ENCODE data around the gene MMP24.

The MMP24 gene

GRCh38 chr20:35319192-35319870 lies 92.8 kb downstream of the MMP24 start:
- no peak overlapping the region for H3K27ac ChIP-seq (ENCODE audit: insufficient read depth, low read length, poor library complexity, severe bottlenecking)
- H3K4me3 ChIP-seq (ENCODE audit: insufficient read depth, low read depth, low read length, poor library complexity, severe bottlenecking): no peak overlapping the region
- no peaks in the 10 kb centered on the region for H3K9me3 ChIP-seq (ENCODE audit: control insufficient read depth, low read length)
- H3K4me1 ChIP-seq (ENCODE audit: control insufficient read depth, insufficient read depth, low read length, poor library complexity, severe bottlenecking): no peaks in the 10 kb centered on the region
- H3K36me3 ChIP-seq (ENCODE audit: control insufficient read depth, insufficient read depth, low read length): no peaks in the 10 kb centered on the region
- H3K27me3 ChIP-seq (replicated peaks; ENCODE audit: control insufficient read depth, insufficient read depth, low read length, poor library complexity, severe bottlenecking): no peaks in the 10 kb centered on the region
- DNase-seq: no peak

GRCh38 chr20:35319871-35320197 lies 93.3 kb downstream of the MMP24 start:
- H3K36me3 ChIP-seq (ENCODE audit: control insufficient read depth, insufficient read depth, low read length): no peaks in the 10 kb centered on the region
- H3K9me3 ChIP-seq (ENCODE audit: control insufficient read depth, low read length): no peaks in the 10 kb centered on the region
- no peaks in the 10 kb centered on the region for H3K4me1 ChIP-seq (ENCODE audit: control insufficient read depth, insufficient read depth, low read length, poor library complexity, severe bottlenecking)
- no peak for DNase-seq
- H3K4me3 ChIP-seq (ENCODE audit: insufficient read depth, low read depth, low read length, poor library complexity, severe bottlenecking): no peak overlapping the region
- H3K27ac ChIP-seq (ENCODE audit: insufficient read depth, low read length, poor library complexity, severe bottlenecking): no peak overlapping the region
- no peaks in the 10 kb centered on the region for H3K27me3 ChIP-seq (replicated peaks; ENCODE audit: control insufficient read depth, insufficient read depth, low read length, poor library complexity, severe bottlenecking)

GRCh38 chr20:35320396-35321126 lies 94.1 kb downstream of the MMP24 start:
- Histone ChIP-seq H3K36me3 (ENCODE audit: control insufficient read depth, insufficient read depth, low read length) (no peaks in the 10 kb centered on the region), H3K9me3 (ENCODE audit: control insufficient read depth, low read length) (no peaks in the 10 kb centered on the region), H3K27me3 (replicated peaks; ENCODE audit: control insufficient read depth, insufficient read depth, low read length, poor library complexity, severe bottlenecking) (no peaks in the 10 kb centered on the region), H3K4me3 (ENCODE audit: insufficient read depth, low read depth, low read length, poor library complexity, severe bottlenecking) (no peak overlapping the region), H3K27ac (ENCODE audit: insufficient read depth, low read length, poor library complexity, severe bottlenecking) (no peak overlapping the region), H3K4me1 (ENCODE audit: control insufficient read depth, insufficient read depth, low read length, poor library complexity, severe bottlenecking) (no peaks in the 10 kb centered on the region)
- DNase-seq: no peak

DNA sequence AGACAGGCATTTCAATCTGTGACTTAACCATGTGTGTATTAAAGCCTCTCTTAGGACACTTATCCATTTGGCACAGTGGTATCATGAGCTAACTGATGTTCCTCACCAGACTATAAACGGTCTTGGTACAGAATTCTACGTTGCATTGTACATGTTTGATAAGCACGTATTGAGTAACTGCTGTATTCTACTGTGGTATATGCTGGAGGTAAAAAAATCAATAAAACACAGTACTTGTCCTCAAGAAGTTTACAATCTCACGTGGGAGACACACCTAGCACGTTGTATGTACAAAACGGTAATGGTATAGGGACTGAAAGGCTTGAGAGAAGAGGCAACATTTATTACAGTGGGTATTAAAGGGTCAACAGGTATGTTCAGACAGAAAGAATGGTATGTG lies 98.9 kb downstream of the MMP24 start:
- no peak for DNase-seq
- Histone ChIP-seq H3K27ac (ENCODE audit: insufficient read depth, low read length, poor library complexity, severe bottlenecking) (no peak overlapping the region), H3K36me3 (ENCODE audit: control insufficient read depth, insufficient read depth, low read length) (no peaks in the 10 kb centered on the region), H3K9me3 (ENCODE audit: control insufficient read depth, low read length) (no peaks in the 10 kb centered on the region), H3K4me3 (ENCODE audit: insufficient read depth, low read depth, low read length, poor library complexity, severe bottlenecking) (no peak overlapping the region), H3K4me1 (ENCODE audit: control insufficient read depth, insufficient read depth, low read length, poor library complexity, severe bottlenecking) (no peaks in the 10 kb centered on the region), H3K27me3 (replicated peaks; ENCODE audit: control insufficient read depth, insufficient read depth, low read length, poor library complexity, severe bottlenecking) (no peaks in the 10 kb centered on the region)

- H3K36me3 ChIP-seq (ENCODE audit: control insufficient read depth, insufficient read depth, low read length): no peaks in the 10 kb centered on the region
- no peak overlapping the region for H3K27ac ChIP-seq (ENCODE audit: insufficient read depth, low read length, poor library complexity, severe bottlenecking)
- H3K27me3 ChIP-seq (replicated peaks; ENCODE audit: control insufficient read depth, insufficient read depth, low read length, poor library complexity, severe bottlenecking): no peaks in the 10 kb centered on the region
- no peak for DNase-seq
- H3K9me3 ChIP-seq (ENCODE audit: control insufficient read depth, low read length): no peaks in the 10 kb centered on the region
- H3K4me1 ChIP-seq (ENCODE audit: control insufficient read depth, insufficient read depth, low read length, poor library complexity, severe bottlenecking): no peaks in the 10 kb centered on the region
- no peak overlapping the region for H3K4me3 ChIP-seq (ENCODE audit: insufficient read depth, low read depth, low read length, poor library complexity, severe bottlenecking)
Observed at GRCh38 chr20:35326021-35326739, 99.7 kb downstream of the MMP24 start.

All from effector memory CD4-positive, alpha-beta T cell (primary cell).